Hematopoietic multipotent progenitor cell treated with erythropoietin and hydrocortisone succinate and interleukin-3 and kit ligand, for 6 days (in vitro differentiated cells): ENCODE measurements around the gene ANKRD11.

Experiments used
- DNase-seq: peaks from one replicate; pipeline ENCODE4 v3.0.0-alpha.2; 2015

Gene ANKRD11

GRCh38 chr16:89490439-89491237, at the start of gene ANKRD11:
TSS of gene ANKRD11 (minus strand) at chr16:89490561. CDS start at chr16:89317019, 173,542 bp downstream.
- DNase-seq: peak; percentile 100

DNA sequence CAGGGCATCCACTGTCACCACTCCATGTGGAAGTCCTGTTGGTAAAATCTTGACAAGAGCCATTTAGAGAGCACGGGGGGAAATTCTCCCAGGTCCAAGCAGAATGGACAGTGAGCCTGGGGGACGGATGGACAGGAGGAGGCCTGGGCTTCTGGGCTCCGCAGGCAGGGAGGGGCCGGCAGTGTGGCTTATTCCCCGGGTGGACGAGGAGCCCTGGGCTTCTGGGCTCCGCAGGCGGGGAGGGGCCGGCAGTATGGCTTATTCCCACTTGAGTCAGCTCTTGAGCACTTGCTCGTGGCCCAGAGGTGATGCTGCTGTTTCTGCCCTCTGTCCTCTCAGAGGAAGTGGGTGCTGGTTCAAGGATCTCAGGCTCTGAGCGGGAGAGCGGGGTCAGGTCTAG, 47.9 kb upstream of the ANKRD11 start:
- DNase-seq: no peak

DNA sequence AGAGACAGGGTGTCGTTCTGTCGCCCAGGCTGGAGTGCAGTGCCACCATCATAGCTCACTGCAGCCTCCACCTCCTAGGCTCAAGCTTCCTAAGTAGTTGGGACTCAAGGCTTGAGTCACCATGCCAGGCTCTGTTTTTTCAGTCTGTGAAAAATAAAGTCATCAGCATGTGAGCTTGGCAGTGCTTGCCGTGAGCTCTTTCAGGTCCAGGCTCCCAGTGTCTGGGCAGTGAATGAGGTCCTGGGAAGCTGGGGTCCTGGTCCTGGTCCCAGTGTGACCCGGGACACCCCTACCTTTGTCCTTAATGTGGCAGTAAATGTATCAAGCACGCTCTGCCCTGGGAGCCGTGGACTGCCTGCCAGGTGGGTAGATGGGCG, 47.2 kb upstream of the ANKRD11 start:
- no peak for DNase-seq

- DNase-seq: no peak
Measured at GRCh38 chr16:89536886-89537548, 46.7 kb upstream of the ANKRD11 start.

DNA sequence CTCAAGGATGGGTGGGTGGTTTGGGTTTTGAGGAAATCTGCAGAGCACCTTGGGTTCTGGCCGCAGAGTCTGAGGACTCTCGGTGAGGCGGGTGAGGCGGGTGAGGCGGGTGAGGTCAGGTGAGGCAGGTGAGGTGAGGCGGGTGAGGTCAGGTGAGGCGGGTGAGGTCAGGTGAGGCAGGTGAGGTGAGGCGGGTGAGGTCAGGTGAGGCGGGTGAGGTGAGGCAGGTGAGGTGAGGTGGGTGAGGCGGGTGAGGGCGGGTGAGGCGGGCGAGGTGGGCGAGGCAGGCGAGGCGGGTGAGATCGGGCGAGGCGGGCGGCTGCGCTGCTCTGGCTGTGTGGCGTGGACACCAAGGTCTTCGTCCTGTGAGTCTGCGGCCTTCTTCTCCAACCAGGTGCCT, 46.0 kb upstream of the ANKRD11 start:
- no peak for DNase-seq

DNA sequence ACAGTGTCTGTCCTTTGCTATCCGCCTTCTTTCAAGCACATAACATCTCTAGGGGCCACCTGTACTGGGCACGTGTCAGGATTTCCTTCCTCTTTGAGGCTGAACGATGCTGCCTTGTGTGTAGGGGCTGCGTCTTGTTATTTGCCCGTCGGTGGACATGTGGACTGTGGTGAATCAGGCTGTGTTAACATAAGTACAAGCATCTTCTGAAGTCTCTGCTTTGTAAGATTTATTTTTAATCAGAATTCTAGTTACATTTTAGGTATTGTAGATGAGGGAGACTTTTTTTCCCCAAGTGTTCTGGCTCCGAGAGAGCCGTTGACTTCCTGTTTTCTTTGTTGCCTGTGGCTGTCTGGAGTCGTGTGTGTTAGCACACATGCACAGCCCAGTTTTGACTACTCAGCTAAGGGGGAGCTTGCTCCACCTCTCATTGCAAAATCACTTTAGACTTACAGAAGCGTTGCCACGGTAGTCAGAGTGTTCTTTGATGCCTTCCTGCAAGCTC, 43.9 kb upstream of the ANKRD11 start:
- peak; percentile 82 for DNase-seq

DNA sequence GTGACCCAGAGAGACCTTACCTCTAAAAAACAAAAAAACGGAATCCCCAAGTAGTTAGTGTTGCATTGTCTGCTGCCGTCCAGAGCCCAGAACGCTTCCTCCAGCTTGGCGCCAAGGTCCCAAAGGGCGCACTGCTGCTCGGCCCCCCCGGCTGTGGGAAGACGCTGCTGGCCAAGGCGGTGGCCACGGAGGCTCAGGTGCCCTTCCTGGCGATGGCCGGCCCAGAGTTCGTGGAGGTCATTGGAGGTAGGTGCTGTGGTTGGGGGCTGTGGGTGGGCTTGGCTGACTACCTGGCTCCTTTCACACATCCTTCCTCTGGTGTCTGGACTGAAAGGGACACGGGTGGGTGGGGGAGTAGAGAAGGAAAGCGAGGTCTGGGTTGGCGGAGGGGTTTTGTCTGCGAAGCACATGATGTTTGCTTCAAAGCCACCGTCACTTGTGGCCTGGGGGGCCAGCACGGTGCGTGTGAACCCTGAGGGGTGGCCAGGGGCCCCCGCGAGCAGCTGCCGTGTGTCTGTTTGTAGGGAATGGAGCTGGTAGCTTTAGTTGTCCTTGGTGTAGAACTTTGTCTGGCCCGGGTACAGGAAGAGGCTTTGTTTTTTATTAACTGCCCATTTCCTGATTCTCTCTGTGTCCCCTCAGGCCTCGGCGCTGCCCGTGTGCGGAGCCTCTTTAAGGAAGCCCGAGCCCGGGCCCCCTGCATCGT, 41.6 kb upstream of the ANKRD11 start:
- DNase-seq: no peak

GRCh38 chr16:89530401-89531381, 40.3 kb upstream of the ANKRD11 start:
- no peak for DNase-seq

- DNase-seq: no peak
Measured at GRCh38 chr16:89529097-89529496, 38.7 kb upstream of the ANKRD11 start.

DNA sequence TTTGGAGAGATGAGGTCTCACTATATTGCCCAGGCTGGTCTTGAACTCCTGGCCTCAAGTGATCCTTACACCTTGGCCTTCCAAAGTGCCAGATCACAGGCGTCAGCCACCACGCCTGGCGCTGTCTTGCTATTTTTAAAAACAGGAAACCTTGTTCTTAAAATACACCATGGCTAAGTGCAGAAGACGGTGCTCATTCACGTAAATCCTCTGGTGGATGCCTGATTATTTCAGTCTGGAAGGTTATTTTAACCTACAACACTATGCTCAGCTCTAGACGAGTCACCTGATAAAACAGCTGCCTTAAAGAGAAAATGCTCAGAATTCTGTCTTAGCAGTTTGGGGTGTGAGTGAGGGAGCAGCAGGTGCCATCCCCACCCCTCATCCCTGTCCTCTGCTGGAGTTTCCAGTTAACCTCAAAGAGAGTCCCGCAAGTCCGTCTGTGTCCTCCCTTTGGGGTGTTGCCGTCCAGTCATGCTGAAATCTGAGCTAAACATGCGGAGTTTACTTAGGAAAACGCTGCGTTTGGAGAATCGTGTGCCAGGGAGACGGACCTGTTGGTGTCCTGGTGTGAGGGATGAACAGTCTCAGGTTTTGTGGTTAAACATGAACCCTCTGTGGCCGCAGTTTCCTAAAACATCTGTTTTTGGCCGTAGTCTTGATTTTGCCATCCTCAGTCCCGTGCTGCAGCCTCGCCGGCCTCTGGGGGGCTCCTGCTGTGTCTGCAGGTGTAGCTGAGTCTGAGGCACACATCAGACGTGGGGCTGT, 35.0 kb upstream of the ANKRD11 start:
- DNase-seq: no peak

GRCh38 chr16:89523680-89524344, 33.5 kb upstream of the ANKRD11 start:
- DNase-seq: no peak

- no peak for DNase-seq
Measured at GRCh38 chr16:89522287-89522686, 31.9 kb upstream of the ANKRD11 start.

- no peak for DNase-seq
Measured at GRCh38 chr16:89519881-89520280, 29.5 kb upstream of the ANKRD11 start.

- DNase-seq: no peak
Measured at GRCh38 chr16:89517128-89517527, 26.8 kb upstream of the ANKRD11 start.

GRCh38 chr16:89512453-89512852, 22.1 kb upstream of the ANKRD11 start:
- no peak for DNase-seq

GRCh38 chr16:89511374-89511773, 21.0 kb upstream of the ANKRD11 start:
- DNase-seq: no peak

DNA sequence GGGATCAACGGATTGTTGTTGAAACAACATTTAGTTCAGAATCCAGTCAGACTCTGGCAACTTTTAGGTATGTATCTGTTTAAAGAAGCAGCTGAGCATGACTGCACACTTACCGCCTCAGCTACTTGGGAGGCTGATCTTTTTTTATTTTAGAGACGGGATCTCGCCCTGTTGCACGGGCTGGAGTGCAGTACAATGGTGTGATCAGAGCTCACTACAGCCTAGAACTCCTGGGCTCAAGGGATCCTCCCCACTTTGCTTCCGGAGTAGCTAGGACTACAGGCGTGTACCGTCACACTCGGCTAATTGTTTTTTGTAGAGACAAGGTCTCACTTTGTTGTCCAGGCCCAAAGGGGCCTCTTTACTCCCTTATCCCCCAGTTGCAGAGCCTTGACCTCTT, 20.2 kb upstream of the ANKRD11 start:
- DNase-seq: no peak

DNA sequence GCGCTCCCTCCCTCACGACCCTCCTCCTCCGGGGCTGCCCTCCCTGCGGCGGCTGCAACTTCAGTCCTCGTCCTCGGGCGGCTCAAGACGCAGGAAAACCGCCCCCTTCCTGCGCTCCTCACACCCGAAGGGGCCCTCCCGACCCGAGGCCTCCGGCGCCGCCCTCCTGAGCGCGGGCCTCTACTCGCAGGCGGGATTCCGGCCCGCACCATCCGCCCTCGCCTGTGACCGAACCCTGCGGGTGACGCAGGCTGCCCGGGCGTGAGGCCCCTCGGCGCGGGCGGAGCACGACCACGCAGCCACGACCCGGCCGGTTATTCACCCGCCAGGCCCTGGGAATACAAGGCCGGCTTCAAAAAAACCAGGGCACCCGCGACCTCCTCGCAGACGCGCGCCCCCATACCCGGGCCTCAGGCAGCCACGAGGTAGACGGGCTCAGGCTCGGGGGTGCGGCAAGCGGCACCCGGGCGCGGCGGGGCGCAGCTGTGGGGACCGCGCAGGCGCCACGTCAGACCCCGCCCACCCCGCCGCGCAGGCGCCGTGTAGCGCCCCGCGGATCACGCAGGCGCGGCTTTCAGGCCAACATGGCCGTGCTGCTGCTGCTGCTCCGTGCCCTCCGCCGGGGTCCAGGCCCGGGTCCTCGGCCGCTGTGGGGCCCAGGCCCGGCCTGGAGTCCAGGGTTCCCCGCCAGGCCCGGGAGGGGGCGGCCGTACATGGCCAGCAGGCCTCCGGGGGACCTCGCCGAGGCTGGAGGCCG, 17.7 kb upstream of the ANKRD11 start, which contains the start of gene SPG7:
Gene SPG7, plus strand, starts transcription at position 570 of the 757 bp plus-strand sequence. Its CDS starts 15 bp downstream, at position 585.
- DNase-seq: peak; percentile 93

DNA sequence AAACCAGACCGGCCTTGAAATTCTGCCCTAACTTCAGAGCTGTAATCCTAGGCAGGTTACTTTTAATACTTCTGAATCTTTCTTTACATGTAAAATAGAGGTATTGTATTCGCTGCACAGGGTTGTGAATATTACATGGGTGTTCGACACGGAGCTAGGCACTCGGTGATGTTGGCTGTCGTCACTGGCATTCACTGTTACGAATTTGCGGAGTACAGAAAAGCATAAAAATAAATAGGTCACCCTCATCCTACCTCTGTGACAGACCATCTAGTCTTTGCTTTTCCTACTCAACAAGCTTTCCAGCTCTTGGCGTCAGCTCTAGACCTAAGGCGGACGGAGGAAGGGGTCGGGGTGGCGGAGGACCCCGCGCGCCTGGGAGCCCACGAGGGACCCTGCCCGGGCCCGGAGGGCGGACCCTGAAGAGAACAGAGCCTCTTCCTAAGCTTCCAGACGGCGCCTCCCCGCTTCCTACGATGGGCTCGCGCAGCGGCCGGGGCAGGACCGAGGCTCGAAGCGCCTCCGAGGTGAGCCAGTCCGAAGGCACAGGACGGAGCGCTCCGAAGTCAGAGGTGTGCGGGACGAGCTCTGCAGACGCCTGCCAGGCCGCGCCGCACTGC, 17.0 kb upstream of the ANKRD11 start:
- peak; percentile 35 for DNase-seq

- DNase-seq: peak; percentile 37
Measured at GRCh38 chr16:89506791-89507191, 16.4 kb upstream of the ANKRD11 start.
